ENCODE measurements around the gene MID2.

- TF ChIP-seq POLR2AphosphoS5 (IDR thresholded peaks at IDR 0.05; ENCODE audit: low read depth) (no peak), CTCF (conservative IDR thresholded peaks at IDR 0.05; ENCODE audit: low read depth in 2 of 2) (no peak), EZH2 (IDR thresholded peaks at IDR 0.05; ENCODE audit: low read depth, unreplicated experiment) (no peak), CREB1 (CRISPR knock-in tag; IDR thresholded peaks at IDR 0.05; ENCODE audit: low read depth) (no peak), REST (IDR thresholded peaks at IDR 0.05; ENCODE audit: unreplicated experiment) (no peak), NANOG (IDR thresholded peaks at IDR 0.05; ENCODE audit: borderline replicate concordance) (no peak), EZH2phosphoT487 (IDR thresholded peaks at IDR 0.05; ENCODE audit: unreplicated experiment) (no peak)
Measured at GRCh38 chrX:107851215-107851614, 25.5 kb downstream of the MID2 start.
